K562 (cell line): Measurements from ENCODE around the gene NR1D2. TPM values are rescaled to one million over a fixed set of nuclear protein-coding genes. Genes with fewer than 3 reads are reported as not detected.

Experiments
- ATAC-seq: fragments of 200-7000 bp; cut with Tn5 transposase; 3 replicates; pipeline ENCODE4 v1.9.1; 2020; ENCODE audit warnings: moderate library complexity
- BruUV-seq: library from RNA; stranded (reverse); fragments of 400-500 nt; replicated peaks from 2 replicates; lab custom pipeline; 2021; lab: Mats Ljungman, UMichigan
- CTCF ChIA-PET: fragments of 300-600 bp; formaldehyde crosslinking; extraction: SDS; loops from one replicate; lab custom pipeline; 2021; ENCODE audit warnings: low intra/inter-chr PET ratio; lab: Yijun Ruan, JAX
- POLR2A ChIA-PET: fragments of 300-600, 350-650 bp; sonication (Branson Sonifier 250); formaldehyde crosslinking; extraction: SDS; loops from one replicate; lab custom pipeline; 2021; ENCODE audit warnings: antibody characterized with exemption, inconsistent platforms; lab: Yijun Ruan, JAX
- DNase-seq, 4 experiments: peaks; one replicate each; pipeline versions ENCODE4 v3.0.0 to v3.0.0-alpha.2; 2011 to 2018; ENCODE audit warnings: low spot score in 3 of 4, mixed read lengths in 3 of 4; ENCODE audit errors: extremely low read depth in 1 of 4
- FAIRE-seq: peaks from 2 replicates; lab custom pipeline; 2011; peaks lifted over from hg19 to GRCh38; lab: Jason Lieb, UNC
- H2AFZ ChIP-seq: 2 replicates; pipeline ENCODE4 v1.6.0; 2011; ENCODE audit warnings: low read depth, low read length, control low read depth, inconsistent platforms
- H3K27ac ChIP-seq: fragments of 200-600 bp; 3 replicates; pipeline ENCODE4 v1.8.0; 2011; ENCODE audit warnings: low read depth, mild to moderate bottlenecking, control low read depth, inconsistent platforms, low read length, moderate library complexity, mixed read lengths; ENCODE audit errors: extremely low read depth
- H3K27me3 ChIP-seq, 2 experiments: fragments of 300-600 bp in 1 of 2; 2 replicates in 1 of 2; 3 replicates in 1 of 2; pipeline versions ENCODE4 v1.6.0 to v1.8.0; 2011; ENCODE audit warnings: inconsistent platforms in 2 of 2, low read length in 2 of 2, mild to moderate bottlenecking in 1 of 2, mixed read lengths in 1 of 2, moderate library complexity in 1 of 2; ENCODE audit not compliant: control insufficient read depth in 2 of 2, insufficient read depth in 2 of 2
- H3K36me3 ChIP-seq: fragments of 300-600 bp; 3 replicates; pipeline ENCODE4 v1.8.0; 2011; ENCODE audit warnings: mild to moderate bottlenecking, low read length, inconsistent platforms; ENCODE audit not compliant: control insufficient read depth, insufficient read depth
- H3K4me1 ChIP-seq, 2 experiments: fragments of 200-600 bp in 1 of 2; replicated peaks in 1 of 2; 2 replicates in 1 of 2; 3 replicates in 1 of 2; pipeline versions ENCODE4 v1.5.1 to v1.8.0; 2011; ENCODE audit warnings: inconsistent platforms in 2 of 2, low read length in 2 of 2, mild to moderate bottlenecking in 1 of 2, mixed read lengths in 1 of 2, moderate library complexity in 1 of 2; ENCODE audit not compliant: control insufficient read depth in 2 of 2, insufficient read depth in 2 of 2
- H3K4me2 ChIP-seq: 2 replicates; pipeline ENCODE4 v1.6.1; 2011; ENCODE audit warnings: low read length, control low read depth, inconsistent platforms, mixed read lengths; ENCODE audit not compliant: insufficient read depth
- H3K4me3 ChIP-seq: fragments of 200-600 bp; sonication (generic), shearing (Covaris generic); 2 replicates; pipeline ENCODE4 v1.5.1; 2016; ENCODE audit warnings: control low read depth, inconsistent platforms
- H3K79me2 ChIP-seq: fragments of 200-600 bp; 3 replicates; pipeline ENCODE4 v1.8.0; 2011; ENCODE audit warnings: low read length, inconsistent platforms; ENCODE audit not compliant: control insufficient read depth, insufficient read depth
- H3K9ac ChIP-seq, 2 experiments: 2 replicates each; pipeline versions ENCODE4 v1.6.0 to v1.6.1; 2011; ENCODE audit warnings: low read depth in 2 of 2, low read length in 2 of 2, control low read depth in 1 of 2, inconsistent platforms in 1 of 2, mild to moderate bottlenecking in 1 of 2, mixed read lengths in 1 of 2; ENCODE audit not compliant: insufficient read depth in 1 of 2
- H3K9me1 ChIP-seq: one replicate; pipeline ENCODE4 v1.6.0; 2011; ENCODE audit warnings: inconsistent platforms, mild to moderate bottlenecking, low read length, moderate library complexity; ENCODE audit not compliant: control insufficient read depth, insufficient read depth
- H3K9me3 ChIP-seq: replicated peaks from 2 replicates; pipeline ENCODE4 v1.5.1; 2011; ENCODE audit warnings: low read depth, low read length, inconsistent platforms; ENCODE audit not compliant: control insufficient read depth, insufficient read depth
- H4K20me1 ChIP-seq: replicated peaks from 2 replicates; pipeline ENCODE4 v1.6.1; 2011; ENCODE audit warnings: low read length, inconsistent platforms, mixed read lengths; ENCODE audit not compliant: control insufficient read depth, insufficient read depth
- ADNP ChIP-seq: fragments of 200-800 bp; sonication (Bioruptor generic); IDR thresholded peaks from 2 replicates; pipeline ENCODE4 v1.6.1; 2016; ENCODE audit warnings: missing genetic modification characterization, missing compliant biosample characterization
- BDP1 ChIP-seq: IDR thresholded peaks from 3 replicates; pipeline ENCODE4 v1.6.1; 2011; ENCODE audit not compliant: insufficient read length, insufficient read depth
- BRD9 ChIP-seq: fragments of 450-650 bp; IDR thresholded peaks from 2 replicates; pipeline ENCODE4 v1.6.1; 2018; ENCODE audit warnings: low read depth; ENCODE audit not compliant: partially characterized antibody
- C11orf30 ChIP-seq: fragments of 450-650 bp; IDR thresholded peaks from 2 replicates; pipeline ENCODE4 v1.6.1; 2016; ENCODE audit warnings: low read depth, mild to moderate bottlenecking
- CEBPB ChIP-seq: fragments of 450-650 bp; IDR thresholded peaks from 2 replicates; pipeline ENCODE4 v1.6.1; 2016; ENCODE audit warnings: missing genetic modification characterization, missing compliant biosample characterization
- CEBPG ChIP-seq, 3 experiments: fragments of 200-800 bp in 1 of 3; sonication (Bioruptor generic) in 1 of 3; sonication (generic) in 1 of 3; formaldehyde crosslinking in 1 of 3; IDR thresholded peaks in 2 of 3; conservative IDR thresholded peaks in 1 of 3; 2 replicates each; pipeline versions ENCODE4 v1.6.1 to v1.8.0; 2016 to 2022; ENCODE audit warnings: missing compliant biosample characterization in 2 of 3, missing genetic modification characterization in 2 of 3, mild to moderate bottlenecking in 1 of 3, missing genetic modification reagents in 1 of 3
- EP400 ChIP-seq: fragments of 450-650 bp; IDR thresholded peaks from 2 replicates; pipeline ENCODE4 v1.6.1; 2017; ENCODE audit warnings: antibody characterized with exemption, mild to moderate bottlenecking, moderate library complexity
- GTF2F1 ChIP-seq: IDR thresholded peaks from 2 replicates; pipeline ENCODE4 v1.6.1; 2011; ENCODE audit warnings: low read depth, low read length, improper control_type of control experiment
- HOXB6 ChIP-seq: fragments of 250-450 bp; sonication (Bioruptor Pico); IDR thresholded peaks from 2 replicates; pipeline ENCODE4 v1.5.1; 2022; ENCODE audit warnings: mild to moderate bottlenecking, borderline replicate concordance
- MAFF ChIP-seq: IDR thresholded peaks from 2 replicates; pipeline ENCODE4 v1.6.1; 2012; ENCODE audit warnings: low read length, improper control_type of control experiment
- MAFG ChIP-seq: fragments of 450-650 bp; conservative IDR thresholded peaks from 2 replicates; pipeline ENCODE4 v1.6.1; 2016; ENCODE audit warnings: missing genetic modification characterization, missing compliant biosample characterization
- MYC ChIP-seq, 2 experiments: fragments of 250-450 bp in 1 of 2; sonication (Bioruptor Pico) in 1 of 2; IDR thresholded peaks; 2 replicates each; pipeline versions ENCODE4 v1.5.1 to v1.6.1; 2012 to 2021; ENCODE audit warnings: low read depth in 2 of 2, borderline replicate concordance in 1 of 2, improper control_type of control experiment in 1 of 2, low read length in 1 of 2, mild to moderate bottlenecking in 1 of 2, moderate library complexity in 1 of 2
- MYNN ChIP-seq, 2 experiments: sonication (generic); formaldehyde crosslinking in 1 of 2; IDR thresholded peaks; 2 replicates each; pipeline versions ENCODE4 v1.5.0 to v1.6.1; 2016 to 2020; ENCODE audit warnings: antibody characterized with exemption in 1 of 2, missing genetic modification reagents in 1 of 2
- PTTG1 ChIP-seq: fragments of 450-650 bp; IDR thresholded peaks from 2 replicates; pipeline ENCODE4 v1.6.1; 2016; ENCODE audit warnings: low read depth, mild to moderate bottlenecking, missing genetic modification characterization, missing compliant biosample characterization
- SRF ChIP-seq, 2 experiments: fragments of 250-450, 450-650 bp in 1 of 2; sonication (Bioruptor Pico) in 1 of 2; sonication (generic) in 1 of 2; formaldehyde crosslinking; IDR thresholded peaks; 2 replicates each; pipeline versions ENCODE4 v1.5.0 to v1.5.1; 2020 to 2022; ENCODE audit warnings: mild to moderate bottlenecking in 1 of 2, missing genetic modification reagents in 1 of 2
- ZNF316 ChIP-seq: fragments of 450-650 bp; IDR thresholded peaks from 2 replicates; pipeline ENCODE4 v1.6.1; 2016
- ZNF354B ChIP-seq: fragments of 250-450 bp; sonication (Bioruptor Pico); IDR thresholded peaks from 2 replicates; pipeline ENCODE4 v1.4.0; 2020
- WGBS: fragments of 100-300 bp; shearing (Covaris generic); methylation state at CpG from one replicate; pipeline ENCODE4 v1.1.6; 2016; ENCODE audit warnings: low coverage, mixed read lengths; ENCODE audit not compliant: insufficient coverage; ENCODE audit errors: missing lambda C conversion rate; 5-methylcytosine and 5-hydroxymethylcytosine counted together
- in situ Hi-C: fragments of 300-500 bp; cut with MboI; formaldehyde crosslinking; loops from 4 replicates; pipeline ENCODE4 v1.15.0; 2018; ENCODE audit warnings: inconsistent platforms, mixed read lengths
- intact Hi-C: fragments of 100-400 bp; cut with micrococcal nuclease; formaldehyde crosslinking; loops from 2 replicates; pipeline ENCODE4 v1.14.2; 2022
- polyA plus RNA-seq, 8 experiments: library from polyadenylated mRNA; depleted of rRNA in 4 of 8; stranded (reverse) in 5 of 8; unstranded in 3 of 8; fragments of >200 nt; fragmentation: Nextera tagmentation in 2 of 8; fragmentation: Illumina TruSeq in 1 of 8; extraction: Ambion mirVana in 2 of 8; extraction: Trizol in 1 of 8; gene quantifications; 2 replicates each; pipeline versions ENCODE4 v1.2.1 to v1.2.3, GENCODE V29; 2011 to 2014; ENCODE audit warnings: inconsistent platforms in 1 of 8, missing spikeins in 1 of 8
- total RNA-seq, 7 experiments: library from RNA; depleted of rRNA in 6 of 7; stranded (reverse); fragments of >200 nt in 6 of 7; fragmentation: Illumina TruSeq in 2 of 7; extraction: Trizol in 2 of 7; gene quantifications; 2 replicates each; pipeline versions ENCODE4 v1.2.1 to v1.2.3, GENCODE V29; 2011 to 2021; ENCODE audit warnings: low replicate concordance in 1 of 7

Gene NR1D2
- total and polyA plus RNA-seq, 9 of the 15 experiments (the other 6 are each of a cell fraction or from before 2014, with no cell fraction given): 1.2 to 5.5 (median 2.9) TPM

DNA sequence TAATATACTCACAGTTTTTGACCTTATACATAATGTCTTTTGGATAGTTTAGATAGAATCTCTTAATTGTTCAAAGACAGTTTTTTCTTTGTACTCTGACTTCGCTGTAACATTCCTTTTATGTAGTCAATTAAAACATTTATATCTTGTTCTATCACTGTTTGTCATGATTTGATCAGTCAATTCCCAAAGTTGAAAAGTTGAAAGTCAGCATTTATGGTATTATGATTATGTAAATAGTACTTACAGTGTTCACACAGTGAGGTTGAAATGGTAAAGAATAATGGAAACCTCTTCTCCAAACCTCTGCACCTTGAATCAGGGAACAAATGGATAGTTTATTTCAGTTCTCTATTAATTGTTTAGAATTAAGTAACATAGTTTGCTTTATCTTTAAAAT, 26.6 kb downstream of the NR1D2 start:
- Histone ChIP-seq H3K79me2 (no peaks in the 10 kb centered on the region), H3K9ac (no peak overlapping the region), H4K20me1 (no peaks in the 10 kb centered on the region), H3K27me3 (no peaks in the 10 kb centered on the region), H2AFZ (no peak overlapping the region), H3K9me3 (peaks cover 2% of the 10 kb centered on the region), H3K9me1 (no peaks in the 10 kb centered on the region), H3K4me1 (no peaks in the 10 kb centered on the region), H3K36me3 (no peaks in the 10 kb centered on the region), H3K27ac (no peak overlapping the region), H3K4me2 (no peak overlapping the region), H3K4me3 (no peak overlapping the region)
- FAIRE-seq (no peak), ATAC-seq (no peak), DNase-seq (no peak)
- intact Hi-C loops (no loop called here), in situ Hi-C loops (no loop called here)
- BruUV-seq: no TSS peak
- WGBS: 52% methylated on average over 1 of the region's 1 CpG
- CTCF ChIA-PET: no interaction called here
- TF ChIP-seq C11orf30 (peak; percentile 71; the same call in 1 of the 2 replicates), ZNF316 (peak; percentile 85), PTTG1 (tag) (no peak), ZNF354B (CRISPR knock-in tag) (no peak), MAFF (peak; percentile 38; the same call in 1 of the 2 replicates), MAFG (tag) (peak; percentile 48; the same call in 1 of the 2 replicates)
- POLR2A ChIA-PET: no interaction called here

GRCh38 chr3:23976555-23976954, 31.5 kb downstream of the NR1D2 start:
- no peak overlapping the region for H2AFZ ChIP-seq
- no peak for FAIRE-seq

More at GRCh38 chr3:23976555-23976954, 31.5 kb downstream of the NR1D2 start:
- H3K36me3 ChIP-seq: no peaks in the 10 kb centered on the region
- H3K27ac ChIP-seq: no peak overlapping the region
- no peak overlapping the region for H3K4me2 ChIP-seq
- 74% methylated on average over 4 of the region's 4 CpGs for WGBS
- H4K20me1 ChIP-seq: no peaks in the 10 kb centered on the region
- no peak for ATAC-seq
- ChIA-PET POLR2A (no interaction called here), CTCF (no interaction called here)
- H3K79me2 ChIP-seq: no peaks in the 10 kb centered on the region
- in situ Hi-C loops (no loop called here), intact Hi-C loops (no loop called here)
- no peak overlapping the region for H3K4me3 ChIP-seq
- peaks cover 2% of the 10 kb centered on the region for H3K9me3 ChIP-seq
- H3K27me3 ChIP-seq: no peaks in the 10 kb centered on the region
- H3K9me1 ChIP-seq: no peaks in the 10 kb centered on the region
- H3K4me1 ChIP-seq: peaks cover 0 to 3% of the 10 kb centered on the region in 2 experiments; a peak in 1 of 5 replicates
- no peak overlapping the region for H3K9ac ChIP-seq
- no TSS peak for BruUV-seq
- TF ChIP-seq MYNN (IDR thresholded peaks at IDR 0.05) (no peak), MYNN (CRISPR knock-in tag; IDR thresholded peaks at IDR 0.05) (no peak), CEBPB (peak; percentile 80), GTF2F1 (no peak), CEBPG (CRISPR knock-in tag; IDR thresholded peaks at IDR 0.05) (no peak), CEBPG (tag; conservative IDR thresholded peaks at IDR 0.05 in 1 of 2, IDR thresholded peaks at IDR 0.05 in 1 of 2) (0 out of 4 replicates have a peak, but pooled peaks of 1 of the 2 experiments have one; percentile 46), EP400 (no peak), BRD9 (no peak), BDP1 (no peak), SRF (CRISPR knock-in tag; IDR thresholded peaks at IDR 0.05) (no peak), ADNP (tag) (no peak), HOXB6 (no peak), MYC (IDR thresholded peaks at IDR 0.05; ENCODE audit: low read depth, low read length) (no peak), MYC (CRISPR knock-in tag; IDR thresholded peaks at IDR 0.05; ENCODE audit: borderline replicate concordance, low read depth) (no peak)
- DNase-seq: no peak
